ENCODE results near the gene ONECUT1. TPM values are rescaled to one million over a fixed set of nuclear protein-coding genes. Genes with fewer than 3 reads are reported as not detected.
A peak's percentile ranks its signal among the peaks of the same experiment; 100 is the strongest.

ONECUT1 gene
- total RNA-seq, 1 donor from 2014 or later, result not detected

DNA sequence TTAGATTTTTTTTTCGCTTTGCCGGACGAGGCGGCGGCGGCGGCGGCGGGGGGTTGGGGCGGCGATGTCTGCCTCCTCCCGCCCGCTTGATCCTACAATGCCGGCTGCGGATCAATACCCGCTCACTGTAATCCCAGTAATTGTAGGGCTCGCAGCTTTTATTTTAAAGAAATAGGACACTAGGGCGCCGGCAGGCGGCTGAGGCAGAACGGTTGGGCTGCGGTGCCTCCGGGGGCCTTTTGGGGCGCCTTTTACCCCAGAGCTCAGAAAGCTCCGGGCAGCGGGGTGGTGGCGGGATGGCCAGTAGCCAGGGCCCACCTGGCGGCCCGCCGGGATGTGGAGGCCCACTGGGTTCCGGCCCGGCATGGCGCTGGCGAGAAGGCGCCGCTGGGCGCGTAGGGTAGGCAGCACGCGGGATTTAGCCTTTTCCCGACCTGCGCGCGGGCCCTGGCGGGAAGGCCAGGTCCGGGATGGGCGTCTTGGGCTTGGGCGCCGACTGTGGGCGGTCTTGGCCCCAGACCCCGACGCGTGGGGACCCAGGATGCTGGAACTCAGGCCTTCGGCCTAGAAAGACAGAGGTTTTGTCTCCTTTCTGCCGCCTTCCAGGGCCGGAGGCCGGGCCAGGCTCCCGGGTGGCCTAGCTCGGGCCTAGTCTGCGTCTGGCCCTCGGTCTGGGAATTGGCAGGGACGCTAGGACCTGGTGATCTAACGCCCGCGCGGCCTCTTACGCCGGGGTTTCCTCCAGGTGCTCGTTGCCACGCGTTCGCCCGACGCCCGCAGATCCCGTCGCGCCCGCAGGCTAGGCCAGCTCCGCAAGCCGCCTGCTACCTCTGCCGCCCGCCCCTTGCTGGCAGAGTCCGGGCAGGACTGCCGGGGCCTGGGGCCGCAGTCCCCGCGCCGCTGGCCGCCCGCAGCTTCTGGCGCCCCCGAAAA is 15.5 kb upstream of the ONECUT1 start:
- H3K27ac ChIP-seq (ENCODE audit: low read depth, low read length), result no peak overlapping the region
- peaks cover 20 to 24% (median 22%) of the 10 kb centered on the region in 3 donors for H3K4me1 ChIP-seq (ENCODE audit: control insufficient read depth in 3 of 3, insufficient read depth in 3 of 3, low read length in 3 of 3)
- H3K36me3 ChIP-seq (ENCODE audit: control insufficient read depth in 3 of 3, insufficient read depth in 3 of 3, low read length in 3 of 3), result no peaks in the 10 kb centered on the region
- H3K27me3 ChIP-seq (ENCODE audit: control insufficient read depth in 3 of 3, insufficient read depth in 3 of 3, low read length in 3 of 3), result peaks cover 79 to 92% (median 89%) of the 10 kb centered on the region in 3 donors
- H3K4me3 ChIP-seq (ENCODE audit: low read length in 3 of 3), result peak overlapping the region in 2 of 3 donors; percentile 35 to 64
- peak overlapping the region in 2 of 3 donors; percentile 5 to 23 for H3K9ac ChIP-seq (ENCODE audit: low read depth in 1 of 3, low read length in 3 of 3)
- H3K9me3 ChIP-seq (ENCODE audit: control insufficient read depth in 3 of 3, low read length in 3 of 3), result no peaks in the 10 kb centered on the region

DNA sequence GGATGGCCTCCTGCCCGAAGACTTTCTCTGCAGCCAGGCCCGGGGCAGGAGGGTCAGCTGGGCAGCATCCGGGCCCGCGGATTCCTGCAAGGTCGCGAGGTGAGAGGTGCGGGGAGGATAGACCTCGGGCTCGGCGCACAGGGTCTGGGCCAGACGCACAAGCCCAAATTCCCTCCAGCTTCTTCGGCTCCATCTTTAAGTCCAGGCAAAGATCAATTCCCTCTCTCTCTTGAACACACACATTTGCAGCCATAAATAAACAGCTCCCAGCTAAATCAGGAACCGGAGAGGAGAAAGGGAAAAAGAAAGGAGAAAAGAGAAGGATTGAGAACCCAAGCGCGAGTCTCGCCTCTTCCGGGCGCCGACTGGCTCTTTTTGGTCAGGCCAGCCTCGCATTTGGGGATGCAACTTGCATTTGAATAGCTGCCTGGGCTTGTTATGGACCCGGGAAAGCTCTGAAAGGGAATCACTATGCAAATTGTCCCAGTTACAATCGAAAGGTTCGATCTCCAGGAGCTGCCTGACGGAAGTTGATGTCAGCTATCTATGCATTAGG is 14.5 kb upstream of the ONECUT1 start:
- Histone ChIP-seq H3K4me3 (ENCODE audit: low read length in 3 of 3) (peak overlapping the region; percentile 41 to 66 (median 64)), H3K9me3 (ENCODE audit: control insufficient read depth in 3 of 3, low read length in 3 of 3) (no peaks in the 10 kb centered on the region), H3K9ac (ENCODE audit: low read depth in 1 of 3, low read length in 3 of 3) (peak overlapping the region in 1 of 3 donors; percentile 25), H3K4me1 (ENCODE audit: control insufficient read depth in 3 of 3, insufficient read depth in 3 of 3, low read length in 3 of 3) (peaks cover 21 to 25% (median 24%) of the 10 kb centered on the region in 3 donors), H3K27ac (ENCODE audit: low read depth, low read length) (no peak overlapping the region), H3K27me3 (ENCODE audit: control insufficient read depth in 3 of 3, insufficient read depth in 3 of 3, low read length in 3 of 3) (peaks cover 86 to 93% (median 90%) of the 10 kb centered on the region in 3 donors), H3K36me3 (ENCODE audit: control insufficient read depth in 3 of 3, insufficient read depth in 3 of 3, low read length in 3 of 3) (no peaks in the 10 kb centered on the region)

DNA sequence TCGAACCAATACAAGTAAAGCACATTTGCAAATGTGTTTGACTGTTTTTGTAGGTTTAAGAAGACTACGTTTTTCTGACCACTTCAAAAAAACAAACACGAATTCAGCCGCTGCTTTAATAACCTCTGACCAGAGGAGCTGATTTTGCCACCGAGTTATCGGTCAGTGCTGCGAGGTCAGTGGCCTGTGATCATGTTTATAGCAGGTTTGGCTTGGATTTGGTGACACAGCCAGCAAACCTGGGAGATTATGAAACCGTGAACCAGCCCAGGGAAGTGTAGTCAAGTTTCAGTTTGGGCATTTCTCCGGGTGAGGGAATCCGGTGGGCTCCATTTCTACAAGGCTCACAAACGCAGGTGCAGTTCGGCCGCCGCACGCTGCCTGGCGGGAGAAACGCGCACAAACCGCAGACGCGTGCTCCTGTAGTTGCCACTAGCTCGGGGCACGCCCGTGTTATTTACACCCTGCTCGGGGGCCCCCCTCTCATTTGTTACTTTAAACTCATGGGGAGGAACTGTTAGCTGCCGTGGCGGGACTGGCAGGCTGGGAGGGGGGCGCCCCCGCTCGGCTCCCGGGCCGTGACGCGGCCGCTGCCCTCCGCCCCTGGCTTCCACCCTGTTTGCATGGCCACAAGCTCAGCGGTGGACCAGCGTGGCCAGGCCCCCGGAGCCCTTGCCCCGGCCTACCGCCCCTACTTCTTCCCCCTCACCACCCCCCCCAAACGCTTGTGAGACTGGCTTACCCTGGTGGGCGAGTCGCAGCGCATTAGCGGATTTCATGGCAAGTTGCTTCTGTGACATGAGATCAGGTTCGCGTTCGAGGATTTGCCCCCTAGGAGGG is 13.6 kb upstream of the ONECUT1 start:
- H3K4me3 ChIP-seq (ENCODE audit: low read length in 3 of 3), result peak overlapping the region; percentile 22 to 49 (median 30)
- H3K27me3 ChIP-seq (ENCODE audit: control insufficient read depth in 3 of 3, insufficient read depth in 3 of 3, low read length in 3 of 3), result peaks cover 86 to 94% (median 89%) of the 10 kb centered on the region in 3 donors
- H3K27ac ChIP-seq (ENCODE audit: low read depth, low read length), result no peak overlapping the region

DNA sequence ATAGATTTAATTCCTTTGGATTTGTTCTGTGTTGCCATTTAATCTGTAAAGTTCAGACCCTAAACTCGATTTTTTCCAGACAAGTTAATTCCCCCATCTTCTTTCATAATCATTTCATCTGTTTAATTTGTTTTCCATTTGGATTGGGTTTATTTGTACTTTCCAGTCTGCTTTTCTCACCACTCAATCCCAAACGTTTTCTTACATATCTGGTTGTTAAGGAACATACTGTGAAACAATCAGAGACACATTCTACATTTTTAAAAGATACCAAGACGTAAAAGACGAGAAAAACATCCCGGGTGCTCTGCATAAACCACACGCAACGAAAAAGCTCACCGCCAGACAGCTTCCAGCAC is 13.0 kb upstream of the ONECUT1 start:
- Histone ChIP-seq H3K27me3 (ENCODE audit: control insufficient read depth in 3 of 3, insufficient read depth in 3 of 3, low read length in 3 of 3) (peaks cover 91 to 95% (median 91%) of the 10 kb centered on the region in 3 donors), H3K4me3 (ENCODE audit: low read length in 3 of 3) (no peak overlapping the region), H3K9me3 (ENCODE audit: control insufficient read depth in 3 of 3, low read length in 3 of 3) (no peaks in the 10 kb centered on the region), H3K4me1 (ENCODE audit: control insufficient read depth in 3 of 3, insufficient read depth in 3 of 3, low read length in 3 of 3) (peaks cover 24 to 26% (median 25%) of the 10 kb centered on the region in 3 donors), H3K36me3 (ENCODE audit: control insufficient read depth in 3 of 3, insufficient read depth in 3 of 3, low read length in 3 of 3) (no peaks in the 10 kb centered on the region), H3K9ac (ENCODE audit: low read depth in 1 of 3, low read length in 3 of 3) (no peak overlapping the region), H3K27ac (ENCODE audit: low read depth, low read length) (no peak overlapping the region)

More for the DNA sequence above, 13.6 kb upstream of the ONECUT1 start:
- Histone ChIP-seq H3K4me1 (ENCODE audit: control insufficient read depth in 3 of 3, insufficient read depth in 3 of 3, low read length in 3 of 3) (peaks cover 21 to 25% (median 24%) of the 10 kb centered on the region in 3 donors), H3K36me3 (ENCODE audit: control insufficient read depth in 3 of 3, insufficient read depth in 3 of 3, low read length in 3 of 3) (no peaks in the 10 kb centered on the region), H3K9ac (ENCODE audit: low read depth in 1 of 3, low read length in 3 of 3) (no peak overlapping the region), H3K9me3 (ENCODE audit: control insufficient read depth in 3 of 3, low read length in 3 of 3) (no peaks in the 10 kb centered on the region)

DNA sequence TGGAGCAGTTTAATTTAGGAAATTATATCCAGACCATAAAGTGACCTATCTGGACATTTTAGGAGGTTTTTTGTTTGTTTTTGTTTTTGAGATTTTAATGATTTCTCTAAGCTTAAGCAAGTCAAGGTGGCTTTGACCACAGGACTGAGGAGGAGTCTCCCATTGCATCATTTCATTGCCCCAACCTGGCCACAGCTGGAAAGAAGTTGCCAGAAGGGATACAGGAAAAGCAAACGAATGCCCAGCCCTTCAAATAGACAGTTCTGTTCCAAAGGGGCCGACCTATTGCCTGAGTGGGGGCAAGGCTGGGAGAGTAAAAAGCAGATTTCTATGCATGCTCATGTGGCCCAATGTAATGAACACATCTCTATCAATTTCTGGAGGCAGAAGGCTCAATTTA is 12.0 kb upstream of the ONECUT1 start:
- Histone ChIP-seq H3K9me3 (ENCODE audit: control insufficient read depth in 3 of 3, low read length in 3 of 3) (no peaks in the 10 kb centered on the region), H3K4me3 (ENCODE audit: low read length in 3 of 3) (no peak overlapping the region), H3K36me3 (ENCODE audit: control insufficient read depth in 3 of 3, insufficient read depth in 3 of 3, low read length in 3 of 3) (no peaks in the 10 kb centered on the region), H3K27ac (ENCODE audit: low read depth, low read length) (no peak overlapping the region), H3K4me1 (ENCODE audit: control insufficient read depth in 3 of 3, insufficient read depth in 3 of 3, low read length in 3 of 3) (peaks cover 24 to 32% (median 25%) of the 10 kb centered on the region in 3 donors), H3K9ac (ENCODE audit: low read depth in 1 of 3, low read length in 3 of 3) (no peak overlapping the region), H3K27me3 (ENCODE audit: control insufficient read depth in 3 of 3, insufficient read depth in 3 of 3, low read length in 3 of 3) (peaks cover 93 to 94% (median 93%) of the 10 kb centered on the region in 3 donors)

DNA sequence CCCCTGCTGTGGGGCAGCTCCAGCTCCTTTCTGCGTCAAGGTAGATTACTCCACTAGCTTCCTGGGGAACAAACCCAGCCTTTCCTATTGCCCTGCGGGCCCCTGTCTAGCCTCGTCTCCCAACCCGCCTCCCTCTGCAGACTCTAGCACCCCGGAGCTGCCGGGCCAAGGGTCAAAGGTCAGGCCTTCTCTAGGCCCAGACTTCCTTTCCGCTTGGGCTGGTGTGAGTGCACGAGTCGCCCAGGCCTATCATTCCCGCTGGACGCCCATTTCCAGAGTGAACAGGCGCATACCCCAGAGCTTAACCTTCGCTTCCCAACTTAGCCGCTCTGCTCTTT is 11.6 kb upstream of the ONECUT1 start:
- H3K4me1 ChIP-seq (ENCODE audit: control insufficient read depth in 3 of 3, insufficient read depth in 3 of 3, low read length in 3 of 3), result peaks cover 24 to 32% (median 25%) of the 10 kb centered on the region in 3 donors
- H3K9ac ChIP-seq (ENCODE audit: low read depth in 1 of 3, low read length in 3 of 3), result no peak overlapping the region
- H3K4me3 ChIP-seq (ENCODE audit: low read length in 3 of 3), result no peak overlapping the region
- H3K9me3 ChIP-seq (ENCODE audit: control insufficient read depth in 3 of 3, low read length in 3 of 3), result no peaks in the 10 kb centered on the region
- no peak overlapping the region for H3K27ac ChIP-seq (ENCODE audit: low read depth, low read length)
- peaks cover 93 to 94% (median 93%) of the 10 kb centered on the region in 3 donors for H3K27me3 ChIP-seq (ENCODE audit: control insufficient read depth in 3 of 3, insufficient read depth in 3 of 3, low read length in 3 of 3)
- no peaks in the 10 kb centered on the region for H3K36me3 ChIP-seq (ENCODE audit: control insufficient read depth in 3 of 3, insufficient read depth in 3 of 3, low read length in 3 of 3)

DNA sequence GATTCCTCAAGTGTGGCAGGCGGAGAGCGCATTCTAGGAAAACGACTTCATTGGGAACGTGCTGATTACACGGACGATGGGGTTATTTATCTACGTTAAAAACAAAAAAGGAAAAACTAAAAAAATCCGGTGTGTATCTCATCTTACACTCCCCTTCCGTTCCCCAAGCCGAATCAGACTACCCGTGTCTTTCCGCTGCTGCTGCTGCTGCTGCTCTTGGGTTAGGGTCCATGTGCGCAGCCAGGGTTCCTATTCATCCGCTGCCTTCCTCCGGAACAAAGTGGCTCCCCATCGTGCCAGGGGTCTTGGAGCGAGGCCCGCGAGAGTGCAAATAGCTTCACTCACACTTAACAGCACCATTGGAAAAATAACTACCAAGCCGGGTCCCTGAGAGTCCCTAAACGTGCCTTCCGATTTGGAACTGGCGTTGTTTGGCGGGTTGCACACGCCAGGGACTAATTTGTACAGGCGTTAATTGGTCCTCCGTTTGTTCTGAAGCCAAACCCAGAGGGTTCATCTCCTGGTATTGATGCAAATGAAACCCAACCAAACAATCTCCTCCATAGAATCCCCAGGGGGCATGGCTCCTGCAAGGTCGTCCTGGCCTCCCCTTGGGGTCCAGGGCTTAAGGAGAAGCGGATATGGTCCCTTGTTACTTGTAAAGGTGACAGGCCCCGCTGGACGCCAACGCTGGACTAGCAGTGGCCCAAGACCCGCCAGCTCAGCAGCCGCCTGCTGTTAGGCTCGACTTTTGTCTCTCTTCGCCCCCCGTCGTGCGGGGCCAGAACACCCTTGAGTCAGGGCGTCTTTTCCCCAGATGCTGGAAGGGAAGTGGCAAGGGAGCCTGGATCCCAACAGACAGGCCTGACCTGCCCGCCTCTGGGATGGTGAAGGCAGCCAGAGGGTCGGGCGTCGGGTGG is 11.0 kb upstream of the ONECUT1 start:
- Histone ChIP-seq H3K36me3 (ENCODE audit: control insufficient read depth in 3 of 3, insufficient read depth in 3 of 3, low read length in 3 of 3) (no peaks in the 10 kb centered on the region), H3K27ac (ENCODE audit: low read depth, low read length) (no peak overlapping the region), H3K9ac (ENCODE audit: low read depth in 1 of 3, low read length in 3 of 3) (no peak overlapping the region), H3K4me3 (ENCODE audit: low read length in 3 of 3) (no peak overlapping the region), H3K4me1 (ENCODE audit: control insufficient read depth in 3 of 3, insufficient read depth in 3 of 3, low read length in 3 of 3) (peaks cover 23 to 29% (median 24%) of the 10 kb centered on the region in 3 donors), H3K27me3 (ENCODE audit: control insufficient read depth in 3 of 3, insufficient read depth in 3 of 3, low read length in 3 of 3) (peaks cover 93 to 94% (median 93%) of the 10 kb centered on the region in 3 donors), H3K9me3 (ENCODE audit: control insufficient read depth in 3 of 3, low read length in 3 of 3) (no peaks in the 10 kb centered on the region)

DNA sequence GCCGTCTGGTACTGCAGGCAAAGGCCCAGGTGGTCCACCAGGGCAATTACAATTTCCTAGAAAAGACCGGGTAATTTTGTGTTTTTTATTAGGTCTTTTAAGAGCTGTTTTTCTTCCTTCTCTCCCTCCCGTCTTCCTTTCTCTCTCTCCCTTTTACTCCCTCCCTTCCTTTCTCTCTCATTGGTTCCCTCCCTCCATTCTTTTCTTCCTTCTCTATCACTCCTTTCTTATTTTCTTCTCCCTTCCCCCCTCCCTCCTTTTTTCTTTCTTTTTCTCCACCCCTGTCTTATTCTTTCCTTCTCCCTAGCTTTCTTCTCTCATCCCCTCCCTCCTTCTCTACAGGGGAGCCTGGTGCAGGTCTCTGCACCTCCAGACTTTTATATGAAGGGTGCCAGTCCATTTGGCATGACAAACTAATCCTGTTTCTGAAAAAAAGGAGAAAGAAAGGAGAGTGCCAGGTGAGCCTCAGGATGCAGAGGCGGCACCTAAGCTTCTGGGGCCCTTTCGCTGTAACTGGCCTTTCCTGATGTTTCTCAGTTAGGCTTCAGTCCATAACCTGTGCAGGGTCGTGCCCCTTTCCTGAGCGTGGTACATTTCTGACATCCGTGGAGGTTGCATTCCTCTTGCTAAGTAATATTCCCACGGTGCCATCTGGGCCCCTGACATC is 9.1 kb upstream of the ONECUT1 start:
- Histone ChIP-seq H3K4me3 (ENCODE audit: low read length in 3 of 3) (no peak overlapping the region), H3K9me3 (ENCODE audit: control insufficient read depth in 3 of 3, low read length in 3 of 3) (no peaks in the 10 kb centered on the region), H3K27me3 (ENCODE audit: control insufficient read depth in 3 of 3, insufficient read depth in 3 of 3, low read length in 3 of 3) (peaks cover 96 to 98% (median 96%) of the 10 kb centered on the region in 3 donors), H3K4me1 (ENCODE audit: control insufficient read depth in 3 of 3, insufficient read depth in 3 of 3, low read length in 3 of 3) (peaks cover 8 to 17% (median 12%) of the 10 kb centered on the region in 3 donors), H3K36me3 (ENCODE audit: control insufficient read depth in 3 of 3, insufficient read depth in 3 of 3, low read length in 3 of 3) (no peaks in the 10 kb centered on the region), H3K9ac (ENCODE audit: low read depth in 1 of 3, low read length in 3 of 3) (no peak overlapping the region), H3K27ac (ENCODE audit: low read depth, low read length) (no peak overlapping the region)

Data from skeletal muscle tissue (tissue), 4 donors.